HCT116 (cell line): ENCODE data around the gene ROS1. TPM values are rescaled to one million over a fixed set of nuclear protein-coding genes. Genes with fewer than 3 reads are reported as not detected.

Experiments used
- ATAC-seq: fragments of 200-7000 bp; cut with Tn5 transposase; 2 replicates; pipeline ENCODE4 v1.9.1; 2020; ENCODE audit warnings: mild to moderate bottlenecking, moderate library complexity
- BruUV-seq: library from RNA; stranded (reverse); fragments of 400-500 nt; replicated peaks from 2 replicates; lab custom pipeline; 2021; lab: Mats Ljungman, UMichigan
- CTCF ChIA-PET: fragments of 300-600 bp; sonication (Branson Sonifier 250); formaldehyde crosslinking; loops from one replicate; lab custom pipeline; 2021; ENCODE audit warnings: antibody characterized with exemption; lab: Charles Lee
- POLR2A ChIA-PET: fragments of 300-600, 350-600 bp; sonication (Branson Sonifier 250); formaldehyde crosslinking; loops from one replicate; lab custom pipeline; 2021; ENCODE audit warnings: antibody characterized with exemption; lab: Charles Lee
- RAD21 ChIA-PET, 2 experiments: fragments of 300-600 bp; sonication (Branson Sonifier 250); formaldehyde crosslinking; loops; one replicate each; lab custom pipeline; 2023; ENCODE audit warnings: low total read pairs in 2 of 2; ENCODE audit not compliant: uncharacterized antibody in 2 of 2, unreplicated experiment in 2 of 2, low non-redundant PET in 1 of 2; lab: Charles Lee
- DNase-seq: peaks from one replicate; pipeline ENCODE4 v3.0.0-alpha.2; 2010; ENCODE audit warnings: low read depth, low spot score
- H2AFZ ChIP-seq: fragments of 200-600 bp; shearing (Covaris generic), sonication (generic); 2 replicates; pipeline ENCODE4 v1.6.1; 2017; ENCODE audit warnings: low read depth, mixed run types, mixed read lengths, antibody characterized with exemption, low read length; ENCODE audit not compliant: poor library complexity, severe bottlenecking
- H3K27ac ChIP-seq: 2 replicates; pipeline ENCODE4 v1.5.1; 2012; ENCODE audit warnings: low read depth, low read length
- H3K27me3 ChIP-seq: fragments of 200-600 bp; sonication (generic); 2 replicates; pipeline ENCODE4 v1.6.1; 2016; ENCODE audit warnings: mixed run types, low read length, mixed read lengths; ENCODE audit not compliant: insufficient read depth
- H3K36me3 ChIP-seq, 2 experiments: fragments of 200-500 bp in 1 of 2; fragments of 200-600 bp in 1 of 2; sonication (Bioruptor generic) in 1 of 2; sonication (generic) in 1 of 2; 2 replicates each; pipeline versions ENCODE4 v1.5.1 to v1.6.1; 2014 to 2016; ENCODE audit warnings: low read length in 2 of 2, inconsistent platforms in 1 of 2, mixed read lengths in 1 of 2, mixed run types in 1 of 2; ENCODE audit not compliant: insufficient read depth in 2 of 2, control insufficient read depth in 1 of 2
- H3K4me1 ChIP-seq, 2 experiments: fragments of 200-600 bp in 1 of 2; sonication (generic) in 1 of 2; 2 replicates each; pipeline versions ENCODE4 v1.5.1 to v1.6.1; 2012 to 2017; ENCODE audit warnings: low read length in 2 of 2, inconsistent platforms in 1 of 2, mild to moderate bottlenecking in 1 of 2, mixed read lengths in 1 of 2, mixed run types in 1 of 2, moderate library complexity in 1 of 2; ENCODE audit not compliant: insufficient read depth in 2 of 2, control insufficient read depth in 1 of 2
- H3K4me2 ChIP-seq: fragments of 200-600 bp; sonication (generic); 2 replicates; pipeline ENCODE4 v1.6.1; 2017; ENCODE audit warnings: mixed run types, low read length, mixed read lengths
- H3K4me3 ChIP-seq, 2 experiments: fragments of 200-600 bp in 1 of 2; sonication (generic) in 1 of 2; replicated peaks in 1 of 2; 2 replicates each; pipeline ENCODE4 v1.5.1; 2011 to 2016; ENCODE audit warnings: low read length in 2 of 2, control low read depth in 1 of 2, low read depth in 1 of 2, mild to moderate bottlenecking in 1 of 2, mixed read lengths in 1 of 2, mixed run types in 1 of 2
- H3K79me2 ChIP-seq: fragments of 200-600 bp; sonication (generic); 2 replicates; pipeline ENCODE4 v1.6.1; 2017; ENCODE audit warnings: mild to moderate bottlenecking, mixed run types, low read length, moderate library complexity, mixed read lengths; ENCODE audit not compliant: insufficient read depth
- H3K9ac ChIP-seq: fragments of 200-600 bp; sonication (generic); 2 replicates; pipeline ENCODE4 v1.6.1; 2016; ENCODE audit warnings: low read length, mixed read lengths
- H3K9me2 ChIP-seq: fragments of 200-600 bp; sonication (generic), shearing (Covaris generic); 2 replicates; pipeline ENCODE4 v1.6.1; 2017; ENCODE audit warnings: mixed run types, mild to moderate bottlenecking, moderate library complexity; ENCODE audit not compliant: insufficient read depth
- H3K9me3 ChIP-seq, 2 experiments: fragments of 200-500 bp in 1 of 2; fragments of 200-600 bp in 1 of 2; sonication (Bioruptor generic) in 1 of 2; sonication (generic) in 1 of 2; 2 replicates each; pipeline ENCODE4 v1.6.1; 2014 to 2017; ENCODE audit warnings: low read length in 2 of 2, mixed read lengths in 2 of 2, inconsistent platforms in 1 of 2, low read depth in 1 of 2, mild to moderate bottlenecking in 1 of 2, mixed run types in 1 of 2, moderate library complexity in 1 of 2; ENCODE audit not compliant: control insufficient read depth in 1 of 2, insufficient read depth in 1 of 2
- H4K20me1 ChIP-seq: fragments of 200-600 bp; sonication (generic), shearing (Covaris generic); 2 replicates; pipeline ENCODE4 v1.6.1; 2017; ENCODE audit warnings: mixed run types, mild to moderate bottlenecking, moderate library complexity; ENCODE audit not compliant: insufficient read depth
- ATF3 ChIP-seq: IDR thresholded peaks from 2 replicates; pipeline ENCODE4 v1.6.1; 2012
- CBX3 ChIP-seq: IDR thresholded peaks from 2 replicates; pipeline ENCODE4 v1.6.1; 2012; ENCODE audit warnings: low read depth
- EZH2 ChIP-seq: fragments of 200-600 bp; sonication (generic); IDR thresholded peaks from 2 replicates; pipeline ENCODE4 v1.6.1; 2017; ENCODE audit warnings: antibody characterized with exemption, mixed run types
- POLR2A ChIP-seq: IDR thresholded peaks from 2 replicates; pipeline ENCODE4 v1.7.0; 2011; ENCODE audit warnings: borderline replicate concordance; ENCODE audit not compliant: insufficient read depth, insufficient read length; ENCODE audit errors: extremely low read depth
- RAD21 ChIP-seq: IDR thresholded peaks from 2 replicates; pipeline ENCODE4 v1.6.1; 2012; ENCODE audit warnings: low read depth, mild to moderate bottlenecking
- REST ChIP-seq: IDR thresholded peaks from 2 replicates; pipeline ENCODE4 v1.6.1; 2012; ENCODE audit warnings: low read depth
- SIN3A ChIP-seq: IDR thresholded peaks from 2 replicates; pipeline ENCODE4 v1.6.1; 2012; ENCODE audit warnings: low read depth
- SRF ChIP-seq: IDR thresholded peaks from 2 replicates; pipeline ENCODE4 v1.6.1; 2012; ENCODE audit warnings: low read depth
- TCF7L2 ChIP-seq: IDR thresholded peaks from 2 replicates; pipeline ENCODE4 v1.7.0; 2011; ENCODE audit warnings: borderline replicate concordance, inconsistent platforms; ENCODE audit not compliant: insufficient read depth, insufficient read length; ENCODE audit errors: extremely low read depth
- YY1 ChIP-seq: IDR thresholded peaks from 2 replicates; pipeline ENCODE4 v1.6.1; 2011; ENCODE audit warnings: low read length, low read depth, moderate library complexity, mild to moderate bottlenecking; ENCODE audit not compliant: insufficient replicate concordance; ENCODE audit errors: extremely low read depth
- ZFX ChIP-seq: fragments of 450-650 bp; IDR thresholded peaks from 2 replicates; pipeline ENCODE4 v1.6.1; 2017
- ZNF274 ChIP-seq: fragments of 200-500 bp; sonication (Bioruptor generic); IDR thresholded peaks from 2 replicates; pipeline ENCODE4 v1.6.1; 2014; ENCODE audit warnings: mild to moderate bottlenecking, low read depth, low read length, inconsistent platforms
- intact Hi-C: fragments of 100-400 bp; cut with micrococcal nuclease; formaldehyde crosslinking; loops from 2 replicates; pipeline ENCODE4 v1.10.0; 2022
- total RNA-seq: library from RNA; stranded (reverse); gene quantifications from one replicate; pipeline ENCODE4 v1.2.1, GENCODE V29; 2021; ENCODE audit not compliant: unreplicated experiment

The ROS1 gene
- total RNA-seq, 1 experiment from 2014 or later, result not detected

- Histone ChIP-seq H3K9me3 (no peaks in the 10 kb centered on the region), H3K9ac (no peak overlapping the region), H4K20me1 (no peaks in the 10 kb centered on the region), H2AFZ (no peak overlapping the region), H3K79me2 (no peaks in the 10 kb centered on the region), H3K4me1 (peaks cover 9 to 14% of the 10 kb centered on the region in 2 experiments), H3K27me3 (peaks cover 25% of the 10 kb centered on the region; the same call in 1 of the 2 replicates), H3K4me3 (no peak overlapping the region), H3K27ac (no peak overlapping the region), H3K4me2 (no peak overlapping the region), H3K9me2 (no peaks in the 10 kb centered on the region), H3K36me3 (no peaks in the 10 kb centered on the region)
- no TSS peak for BruUV-seq
- intact Hi-C loops, result loop anchor here (5.0 kb wide), 1 partner anchor 230 kb away; the partner anchor contains the start of gene NUS1
- ChIA-PET POLR2A (no interaction called here), CTCF (no interaction called here), RAD21 (no interaction called here)
- no peak for TF ChIP-seq POLR2A
- ATAC-seq (no peak), DNase-seq (no peak)
Measured at GRCh38 chr6:117446861-117447260, 21.1 kb upstream of the ROS1 start.

- H3K9me2 ChIP-seq, result no peaks in the 10 kb centered on the region
- no peaks in the 10 kb centered on the region for H3K36me3 ChIP-seq
- no peaks in the 10 kb centered on the region for H3K9me3 ChIP-seq
- no peak overlapping the region for H3K4me2 ChIP-seq
- DNase-seq (no peak), ATAC-seq (no peak)
- H3K27me3 ChIP-seq, result peaks cover 25% of the 10 kb centered on the region; the same call in 1 of the 2 replicates
- BruUV-seq, result no TSS peak
- H3K27ac ChIP-seq, result no peak overlapping the region
- no peaks in the 10 kb centered on the region for H4K20me1 ChIP-seq
- H3K9ac ChIP-seq, result no peak overlapping the region
- ChIA-PET CTCF (no interaction called here), POLR2A (interaction anchor here (0.6 kb wide), 1 partner anchor 123 kb away, joined by 3 read pairs; no protein-coding TSS in a partner anchor), RAD21 (no interaction called here)
- H3K4me3 ChIP-seq, result no peak overlapping the region
- TF ChIP-seq EZH2, result no peak
- no peak for TF ChIP-seq REST
- no peak for TF ChIP-seq ZFX
- no peak for TF ChIP-seq RAD21
- no peak for TF ChIP-seq SRF
- no peak for TF ChIP-seq POLR2A
- TF ChIP-seq SIN3A, result no peak
- no peak for TF ChIP-seq ZNF274
- TF ChIP-seq YY1, result no peak
- TF ChIP-seq CBX3, result no peak
- no peak for TF ChIP-seq ATF3
- TF ChIP-seq TCF7L2, result no peak
- no peaks in the 10 kb centered on the region for H3K79me2 ChIP-seq
- H2AFZ ChIP-seq, result no peak overlapping the region
- H3K4me1 ChIP-seq, result peaks cover 9 to 12% of the 10 kb centered on the region in 2 experiments
- intact Hi-C loops, result no loop called here
Measured at GRCh38 chr6:117444600-117444999, 18.9 kb upstream of the ROS1 start.
